HEK293T (cell line): ENCODE results near the gene TMEM88.

ENCODE experiments used
- ARNT ChIP-seq: fragments of 450-650 bp; IDR thresholded peaks from 2 replicates; pipeline ENCODE4 v1.6.1; 2017; ENCODE audit warnings: mild to moderate bottlenecking
- BHLHE40 ChIP-seq: fragments of 450-650 bp; IDR thresholded peaks from 2 replicates; pipeline ENCODE4 v1.6.1; 2016; ENCODE audit warnings: mild to moderate bottlenecking, moderate library complexity, borderline replicate concordance
- ELF4 ChIP-seq: fragments of 450-650 bp; IDR thresholded peaks from 2 replicates; pipeline ENCODE4 v1.6.1; 2017; ENCODE audit warnings: antibody characterized with exemption
- FOXK2 ChIP-seq: fragments of 450-650 bp; IDR thresholded peaks from 2 replicates; pipeline ENCODE4 v1.6.1; 2016; ENCODE audit warnings: mild to moderate bottlenecking
- FOXM1 ChIP-seq: fragments of 450-650 bp; IDR thresholded peaks from 2 replicates; pipeline ENCODE4 v1.6.1; 2017; ENCODE audit warnings: mild to moderate bottlenecking, borderline replicate concordance
- L3MBTL2 ChIP-seq: fragments of 450-650 bp; conservative IDR thresholded peaks from 2 replicates; pipeline ENCODE4 v1.6.1; 2016; ENCODE audit warnings: mild to moderate bottlenecking
- LEF1 ChIP-seq: fragments of 450-650 bp; IDR thresholded peaks from 2 replicates; pipeline ENCODE4 v1.6.1; 2017; ENCODE audit warnings: mild to moderate bottlenecking, borderline replicate concordance
- NFRKB ChIP-seq: fragments of 450-650 bp; IDR thresholded peaks from 2 replicates; pipeline ENCODE4 v1.6.1; 2016; ENCODE audit warnings: mild to moderate bottlenecking, moderate library complexity
- PKNOX1 ChIP-seq: fragments of 450-650 bp; IDR thresholded peaks from 2 replicates; pipeline ENCODE4 v1.6.1; 2016
- SP1 ChIP-seq: fragments of 450-650 bp; IDR thresholded peaks from 2 replicates; pipeline ENCODE4 v1.6.1; 2017
- SUZ12 ChIP-seq: fragments of 450-650 bp; IDR thresholded peaks from 2 replicates; pipeline ENCODE4 v1.6.1; 2016; ENCODE audit warnings: mild to moderate bottlenecking
- TARDBP ChIP-seq: fragments of 450-650 bp; IDR thresholded peaks from 2 replicates; pipeline ENCODE4 v1.6.1; 2016
- ZNF384 ChIP-seq: fragments of 450-650 bp; IDR thresholded peaks from 2 replicates; pipeline ENCODE4 v1.6.1; 2016

DNA sequence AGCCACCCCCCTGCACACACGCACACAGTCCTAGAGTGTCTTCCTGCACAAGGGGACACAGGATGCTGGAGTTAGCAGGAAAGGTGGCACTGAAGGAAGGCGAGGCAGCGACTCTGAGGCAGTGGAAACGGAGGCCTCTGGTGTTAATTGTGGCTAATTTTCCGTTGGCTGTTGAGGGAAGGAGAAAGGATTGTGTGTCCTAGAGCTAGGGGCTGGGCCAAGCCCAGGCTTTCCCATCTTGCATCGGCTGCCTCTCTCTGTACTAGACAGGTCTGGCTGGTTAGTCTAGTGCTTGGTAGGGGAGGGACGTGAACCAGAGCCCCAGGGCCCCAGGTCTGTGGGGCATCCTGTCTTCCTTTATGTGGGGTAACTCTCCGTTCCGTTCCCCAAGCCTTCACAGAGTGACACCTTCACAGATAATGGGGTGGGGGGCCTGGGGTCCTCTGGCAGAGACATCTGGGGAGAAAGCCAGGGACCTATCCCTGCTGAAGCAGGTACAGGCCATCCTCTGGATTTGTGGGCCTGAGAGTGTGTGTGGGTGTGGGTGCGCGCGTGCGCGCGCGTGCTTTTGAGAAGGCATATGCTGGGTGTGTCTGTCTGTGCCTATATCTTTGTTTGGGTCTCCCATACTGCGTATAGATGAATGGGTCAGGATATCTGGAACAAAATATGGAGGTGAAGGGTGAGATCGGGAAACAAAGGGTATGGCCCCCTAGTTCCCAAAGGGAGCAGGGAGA lies 33.5 kb downstream of the TMEM88 start, which contains the start of gene CHD3:
- TF ChIP-seq SUZ12 (no peak), NFRKB (no peak), FOXM1 (no peak), L3MBTL2 (no peak), BHLHE40 (no peak), FOXK2 (no peak), TARDBP (no peak), ELF4 (no peak), ZNF384 (no peak), ARNT (no peak), SP1 (no peak), PKNOX1 (no peak), LEF1 (no peak)
